Gastrocnemius medialis (tissue), 4 donors: Measurements from ENCODE around the gene BIRC7. TPM values are rescaled to one million over a fixed set of nuclear protein-coding genes. Genes with fewer than 3 reads are reported as not detected.

Source experiments
- ATAC-seq, 2 donors: fragments of 150-250 bp; one replicate each; pipeline ENCODE4 v1.9.1; 2016
- DNase-seq, 2 donors: peaks; one replicate each; pipeline ENCODE4 v3.0.0-alpha.2; 2019
- H3K27ac ChIP-seq, 4 donors: fragments of 200-600 bp; sonication (generic); 1 replicate in 1 of 4; 2 replicates in 3 of 4; pipeline ENCODE4 v1.5.1; 2016 to 2018; ENCODE audit warnings: mild to moderate bottlenecking in 2 of 4, moderate library complexity in 1 of 4
- H3K27me3 ChIP-seq, 3 donors: fragments of 200-600 bp; sonication (generic) in 2 of 3; 1 replicate in 1 of 3; 2 replicates in 2 of 3; pipeline versions ENCODE4 v1.5.1 to v1.6.0; 2016 to 2019; ENCODE audit warnings: mild to moderate bottlenecking in 1 of 3, moderate library complexity in 1 of 3
- H3K36me3 ChIP-seq, 2 donors: fragments of 200-600 bp; sonication (generic) in 1 of 2; one replicate each; pipeline ENCODE4 v1.5.1; 2017 to 2018
- H3K4me1 ChIP-seq, 2 donors: fragments of 200-600 bp; sonication (generic) in 1 of 2; one replicate each; pipeline ENCODE4 v1.5.1; 2016 to 2017; ENCODE audit warnings: mild to moderate bottlenecking in 2 of 2
- H3K4me3 ChIP-seq, 4 donors: fragments of 200-600 bp; sonication (generic) in 3 of 4; 1 replicate in 1 of 4; 2 replicates in 3 of 4; pipeline ENCODE4 v1.5.1; 2016 to 2019; ENCODE audit warnings: mild to moderate bottlenecking in 2 of 4
- H3K9me3 ChIP-seq, 3 donors: fragments of 200-600 bp; sonication (generic) in 2 of 3; 1 replicate in 1 of 3; 2 replicates in 2 of 3; pipeline ENCODE4 v1.5.1; 2016 to 2019
- CTCF ChIP-seq, 5 experiments: fragments of 450-650 bp in 3 of 5; fragments of 200-600 bp in 2 of 5; sonication (generic) in 2 of 5; IDR thresholded peaks in 4 of 5; conservative IDR thresholded peaks in 1 of 5; 1 replicate in 4 of 5; 2 replicates in 1 of 5; pipeline ENCODE4 v1.5.1; 2016 to 2019; ENCODE audit warnings: antibody characterized with exemption in 5 of 5, mild to moderate bottlenecking in 3 of 5, moderate library complexity in 3 of 5
- POLR2A ChIP-seq, 2 donors: fragments of 450-650 bp; IDR thresholded peaks; one replicate each; pipeline ENCODE4 v1.6.1; 2017; ENCODE audit warnings: antibody characterized with exemption in 2 of 2, mild to moderate bottlenecking in 2 of 2, moderate library complexity in 2 of 2
- in situ Hi-C, 4 donors: fragments of 200-750 bp; cut with MboI; loops; one replicate each; pipeline versions ENCODE4 v1.15.0 to v1.8.0; 2017; ENCODE audit warnings: low sequenced_read_pairs in 4 of 4
- intact Hi-C: fragments of 100-400 bp; cut with DNase I; formaldehyde crosslinking; loops from one replicate; pipeline ENCODE4 v1.15.1; 2023; ENCODE audit warnings: low total_unique reads
- total RNA-seq, 4 donors: library from RNA; depleted of rRNA; stranded (reverse); fragments of >200 nt; gene quantifications; one replicate each; pipeline versions ENCODE4 v1.1.0 to v1.2.3, GENCODE V29; 2016

The BIRC7 gene
- total RNA-seq, 4 donors from 2014 or later: not detected

- no peaks in the 10 kb centered on the region for H3K27me3 ChIP-seq
- H3K4me1 ChIP-seq: peaks cover 11 to 12% of the 10 kb centered on the region in 2 donors
- no peak overlapping the region for H3K27ac ChIP-seq
- in situ Hi-C loops: no loop called here
- no peak overlapping the region for H3K4me3 ChIP-seq
- H3K36me3 ChIP-seq: peaks cover 0 to 38% of the 10 kb centered on the region in 2 donors
- DNase-seq (no peak), ATAC-seq (no peak)
- no peaks in the 10 kb centered on the region for H3K9me3 ChIP-seq
- intact Hi-C loops: no loop called here
- TF ChIP-seq CTCF (IDR thresholded peaks at IDR 0.05 in 4 of 5, conservative IDR thresholded peaks at IDR 0.05 in 1 of 5) (no peak), POLR2A (IDR thresholded peaks at IDR 0.05) (no peak)
Measured at GRCh38 chr20:63202811-63203526, 32.7 kb upstream of the BIRC7 start.

GRCh38 chr20:63204362-63204761 is 31.3 kb upstream of the BIRC7 start:
- in situ Hi-C loops (no loop called here), intact Hi-C loops (no loop called here)
- H3K36me3 ChIP-seq: peaks cover 0 to 47% of the 10 kb centered on the region in 2 donors
- DNase-seq (no peak), ATAC-seq (no peak)
- H3K27ac ChIP-seq: no peak overlapping the region
- H3K4me3 ChIP-seq: no peak overlapping the region
- H3K4me1 ChIP-seq: peaks cover 10 to 15% of the 10 kb centered on the region in 2 donors
- H3K27me3 ChIP-seq: no peaks in the 10 kb centered on the region
- TF ChIP-seq POLR2A (IDR thresholded peaks at IDR 0.05) (no peak), CTCF (IDR thresholded peaks at IDR 0.05 in 4 of 5, conservative IDR thresholded peaks at IDR 0.05 in 1 of 5) (no peak)
- H3K9me3 ChIP-seq: no peaks in the 10 kb centered on the region

- in situ Hi-C loops: no loop called here
- ATAC-seq: no peak
- no peak overlapping the region for H3K27ac ChIP-seq
Measured at GRCh38 chr20:63205896-63206295, 29.8 kb upstream of the BIRC7 start.

GRCh38 chr20:63206878-63207277 is 28.8 kb upstream of the BIRC7 start:
- Histone ChIP-seq H3K4me3 (no peak overlapping the region), H3K9me3 (no peaks in the 10 kb centered on the region), H3K27me3 (no peaks in the 10 kb centered on the region), H3K27ac (peak overlapping the region in 1 of 4 donors; percentile 29), H3K36me3 (peaks cover 0 to 47% of the 10 kb centered on the region in 2 donors), H3K4me1 (peaks cover 20 to 23% of the 10 kb centered on the region in 2 donors)
- intact Hi-C loops: no loop called here
- in situ Hi-C loops: no loop called here
- DNase-seq (no peak), ATAC-seq (no peak)
- TF ChIP-seq CTCF (IDR thresholded peaks at IDR 0.05 in 4 of 5, conservative IDR thresholded peaks at IDR 0.05 in 1 of 5) (no peak), POLR2A (IDR thresholded peaks at IDR 0.05) (no peak)

More at GRCh38 chr20:63205896-63206295, 29.8 kb upstream of the BIRC7 start:
- Histone ChIP-seq H3K4me1 (peaks cover 11 to 22% of the 10 kb centered on the region in 2 donors), H3K4me3 (no peak overlapping the region), H3K9me3 (no peaks in the 10 kb centered on the region), H3K36me3 (peaks cover 0 to 46% of the 10 kb centered on the region in 2 donors), H3K27me3 (no peaks in the 10 kb centered on the region)
- no peak for TF ChIP-seq CTCF (IDR thresholded peaks at IDR 0.05 in 4 of 5, conservative IDR thresholded peaks at IDR 0.05 in 1 of 5)
- TF ChIP-seq POLR2A (IDR thresholded peaks at IDR 0.05): no peak
- intact Hi-C loops: no loop called here
- no peak for DNase-seq
